AG10803 (cell line): Measurements from ENCODE around the gene LPAR2.

Experiments
- DNase-seq: peaks from one replicate; pipeline ENCODE4 v3.0.0; 2010; ENCODE audit warnings: low read depth
- H3K4me3 ChIP-seq: 2 replicates; pipeline ENCODE4 v1.5.1; 2011; ENCODE audit warnings: mild to moderate bottlenecking, low read length, control low read depth
- CTCF ChIP-seq: conservative IDR thresholded peaks from 2 replicates; pipeline ENCODE4 v1.5.1; 2011; ENCODE audit warnings: mild to moderate bottlenecking, low read length, control low read depth, inconsistent platforms

Gene LPAR2

GRCh38 chr19:19663256-19664120 is 35.5 kb upstream of the LPAR2 start, which contains the start of gene ATP13A1:
TSS of gene ATP13A1 (minus strand) at chr19:19663676. CDS start at chr19:19663666, 10 bp downstream.
- TF ChIP-seq CTCF: peak; percentile 14
- DNase-seq: peak; percentile 98
- peak within 1 kb of the TSS; percentile 99 for H3K4me3 ChIP-seq

- no peak for DNase-seq
- H3K4me3 ChIP-seq: peak overlapping the region; percentile 99
- TF ChIP-seq CTCF: no peak
Measured at GRCh38 chr19:19662871-19663255, 34.8 kb upstream of the LPAR2 start.

- TF ChIP-seq CTCF: no peak
- no peak for DNase-seq
Measured at GRCh38 chr19:19662344-19662743, 34.3 kb upstream of the LPAR2 start.

GRCh38 chr19:19661675-19662251 is 33.7 kb upstream of the LPAR2 start:
- H3K4me3 ChIP-seq: peak overlapping the region; percentile 99
- no peak for TF ChIP-seq CTCF
- DNase-seq: no peak

More at GRCh38 chr19:19662344-19662743, 34.3 kb upstream of the LPAR2 start:
- H3K4me3 ChIP-seq: peak overlapping the region; percentile 99

- H3K4me3 ChIP-seq: no peak overlapping the region; the same call in 1 of the 2 replicates
- no peak for TF ChIP-seq CTCF
- no peak for DNase-seq
Measured at GRCh38 chr19:19661141-19661674, 33.2 kb upstream of the LPAR2 start.

GRCh38 chr19:19659646-19660245 is 31.7 kb upstream of the LPAR2 start:
- no peak for TF ChIP-seq CTCF
- H3K4me3 ChIP-seq: no peak overlapping the region

More at GRCh38 chr19:19659646-19660245, 31.7 kb upstream of the LPAR2 start:
- no peak for DNase-seq
